GM12891 (cell line): ENCODE results near the gene CCT5.

Source experiments
- PAX5 ChIP-seq: IDR thresholded peaks from 2 replicates; pipeline ENCODE4 v1.6.1; 2011; ENCODE audit warnings: low read length, moderate library complexity, mild to moderate bottlenecking; ENCODE audit not compliant: insufficient read depth, severe bottlenecking
- POLR2A ChIP-seq: IDR thresholded peaks from 2 replicates; pipeline ENCODE4 v1.6.1; 2011; ENCODE audit warnings: low read depth, low read length, control low read depth
- POLR2AphosphoS5 ChIP-seq: IDR thresholded peaks from 2 replicates; pipeline ENCODE4 v1.6.1; 2011; ENCODE audit warnings: low read depth, low read length, control low read depth
- POU2F2 ChIP-seq: IDR thresholded peaks from 2 replicates; pipeline ENCODE4 v1.6.1; 2011; ENCODE audit warnings: low read depth, mild to moderate bottlenecking, control low read depth, low read length, moderate library complexity
- SPI1 ChIP-seq: IDR thresholded peaks from 2 replicates; pipeline ENCODE4 v1.6.1; 2011; ENCODE audit warnings: low read depth, low read length, control low read depth
- TAF1 ChIP-seq: IDR thresholded peaks from 2 replicates; pipeline ENCODE4 v1.6.1; 2011; ENCODE audit warnings: low read depth, low read length, control low read depth

DNA sequence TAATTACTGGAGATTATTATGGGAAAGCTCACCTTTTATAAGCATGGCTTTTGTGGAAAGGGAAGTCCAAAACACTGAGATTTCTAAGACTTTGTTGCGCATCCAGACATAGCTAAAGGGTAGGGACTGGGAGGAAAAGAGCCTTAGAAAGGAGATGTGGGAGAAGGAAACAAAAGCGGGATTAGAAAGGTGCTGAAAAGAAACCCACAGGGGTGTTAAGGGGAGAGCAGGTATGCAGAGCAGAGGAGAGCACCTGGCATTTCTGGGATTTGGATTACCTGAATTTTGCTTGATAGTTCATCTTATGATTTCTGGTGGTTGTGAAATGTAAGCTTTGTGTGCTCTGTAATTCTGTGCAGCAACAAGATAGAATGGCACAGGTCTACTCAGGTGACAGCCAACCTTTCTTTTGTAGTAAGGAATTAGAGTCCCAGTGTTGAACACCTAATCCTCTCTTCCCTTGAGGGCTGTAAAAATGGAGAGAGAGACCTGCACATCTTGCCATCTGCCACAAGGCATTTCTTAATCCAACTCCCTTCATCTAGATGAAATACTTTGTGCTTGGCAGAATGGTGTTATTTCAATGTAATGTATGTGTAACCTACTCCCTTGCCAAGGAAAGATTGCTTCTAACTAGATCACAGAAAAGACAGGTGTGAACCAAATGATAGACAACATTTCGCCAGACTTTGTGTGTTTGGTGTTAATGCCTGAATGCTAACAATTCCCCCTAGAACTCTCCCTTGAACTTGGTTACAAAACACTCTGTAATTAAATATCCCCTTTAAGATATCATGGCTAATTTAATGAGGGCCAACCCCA lies 47.8 kb upstream of the CCT5 start:
- TF ChIP-seq POLR2A (no peak), POLR2AphosphoS5 (no peak), SPI1 (no peak), POU2F2 (no peak), TAF1 (no peak), PAX5 (no peak)
